Skin epidermis (tissue), 12 donors: ENCODE data around the gene BAD.

Source experiments
- H3K27ac ChIP-seq, 21 experiments: fragments of 200-600 bp; sonication (generic) in 11 of 21; one replicate each; pipeline ENCODE4 v1.5.0; 2020; ENCODE audit warnings: mild to moderate bottlenecking in 3 of 21, inconsistent platforms in 2 of 21, moderate library complexity in 2 of 21
- H3K4me3 ChIP-seq, 7 experiments: fragments of 200-600 bp; sonication (generic) in 2 of 7; one replicate each; pipeline ENCODE4 v1.5.0; 2020; ENCODE audit warnings: inconsistent platforms in 2 of 7, mild to moderate bottlenecking in 2 of 7, moderate library complexity in 1 of 7

Gene BAD

DNA sequence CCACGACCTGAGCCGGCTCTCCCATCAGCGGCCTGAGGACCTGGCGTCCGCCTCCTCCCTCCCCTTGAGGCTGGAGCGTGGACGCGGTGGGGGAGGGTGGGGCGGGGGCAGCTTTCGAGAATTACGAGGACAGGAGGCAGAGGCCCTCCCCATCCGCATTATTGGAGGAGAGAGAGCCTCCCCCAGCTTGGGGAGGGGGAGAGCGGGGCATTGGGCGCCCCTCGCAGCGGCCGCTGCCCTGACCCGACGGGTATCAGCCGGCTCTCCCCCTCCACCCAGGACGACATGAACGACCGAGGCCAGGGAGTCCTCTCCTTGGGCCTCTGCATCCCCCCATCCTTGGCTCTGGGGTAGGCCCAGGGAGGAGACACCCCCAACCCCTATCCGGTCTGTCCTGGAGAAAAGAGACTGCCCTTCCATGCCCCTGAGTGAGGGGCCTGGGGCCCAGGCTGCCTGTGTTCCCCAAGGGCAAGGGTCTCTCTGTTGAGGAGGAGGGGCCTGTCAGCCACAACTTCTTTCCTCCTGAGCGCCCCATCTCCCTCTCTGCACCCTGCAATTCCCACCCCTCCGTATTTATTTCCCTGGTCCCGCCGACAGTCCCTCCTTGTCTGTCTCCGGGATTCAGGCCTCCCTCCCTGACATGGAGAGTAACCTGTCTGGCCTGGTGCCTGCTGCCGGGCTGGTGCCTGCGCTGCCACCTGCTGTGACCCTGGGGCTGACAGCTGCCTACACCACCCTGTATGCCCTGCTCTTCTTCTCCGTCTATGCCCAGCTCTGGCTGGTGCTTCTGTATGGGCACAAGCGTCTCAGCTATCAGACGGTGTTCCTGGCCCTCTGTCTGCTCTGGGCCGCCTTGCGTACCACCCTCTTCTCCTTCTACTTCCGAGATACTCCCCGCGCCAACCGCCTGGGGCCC, 1.7 kb upstream of the BAD start:
- H3K4me3 ChIP-seq = peak overlapping the region; percentile 55 to 93 (median 66)
- H3K27ac ChIP-seq = peak overlapping the region; percentile 15 to 97 (median 96)

GRCh38 chr11:64284962-64285884, 758 bp upstream of the BAD start, which contains the start of gene GPR137:
TSS of gene GPR137 (plus strand) at chr11:64285848. CDS start at chr11:64286525, 677 bp downstream.
- H3K4me3 ChIP-seq = peak within 1 kb of the TSS; percentile 55 to 93 (median 66)
- H3K27ac ChIP-seq = peak within 1 kb of the TSS; percentile 43 to 97 (median 96)

GRCh38 chr11:64283092-64283491, 1.4 kb downstream of the BAD start:
- Histone ChIP-seq H3K4me3 (no peak overlapping the region), H3K27ac (peak overlapping the region in 8 of 21 experiments; percentile 16 to 97 (median 60))

- H3K4me3 ChIP-seq = no peak overlapping the region
- H3K27ac ChIP-seq = peak overlapping the region in 1 of 21 experiments; percentile 8
Observed at GRCh38 chr11:64281957-64282770, 2.3 kb downstream of the BAD start.

- Histone ChIP-seq H3K27ac (no peak overlapping the region), H3K4me3 (no peak overlapping the region)
Observed at GRCh38 chr11:64278576-64279190, 5.8 kb downstream of the BAD start.

DNA sequence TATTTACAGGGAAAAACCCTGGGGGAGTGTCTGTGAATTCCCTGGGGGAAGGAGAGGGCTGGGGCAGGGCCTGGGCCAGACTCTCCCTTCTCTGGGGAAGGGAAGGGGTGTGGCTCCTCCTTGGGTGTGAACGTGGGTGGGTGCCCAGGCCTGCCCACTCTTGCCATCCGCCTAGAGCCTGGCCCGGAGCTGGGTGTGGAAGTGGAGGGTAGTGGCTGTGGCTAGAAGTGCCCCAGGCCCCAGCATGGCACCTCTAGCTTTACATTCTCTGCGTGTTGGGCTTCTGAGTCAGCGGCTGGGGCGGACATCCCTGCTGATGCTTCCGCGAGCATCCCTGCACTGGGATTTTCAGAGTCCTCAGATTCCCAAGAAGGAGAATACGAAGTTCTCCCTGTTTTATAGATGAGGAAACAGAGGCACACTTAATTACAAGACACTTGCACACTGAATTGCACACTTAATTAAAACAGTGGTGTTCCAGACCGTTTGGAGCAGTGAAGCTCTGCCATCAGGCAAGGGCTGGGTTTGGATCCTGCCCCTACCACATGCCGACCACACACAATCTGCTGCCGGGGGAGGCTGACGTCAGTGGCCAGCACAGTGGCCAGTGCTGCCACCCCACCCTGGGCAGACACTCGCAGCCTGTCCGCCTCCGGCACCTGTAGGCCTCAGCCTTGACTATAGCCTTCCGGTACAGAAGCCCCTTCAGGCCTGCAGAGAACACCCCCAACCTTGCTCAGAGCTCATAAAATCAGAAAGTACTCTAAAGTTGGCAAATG, 7.6 kb downstream of the BAD start:
- Histone ChIP-seq H3K27ac (peak overlapping the region in 13 of 21 experiments; percentile 6 to 65 (median 39)), H3K4me3 (no peak overlapping the region)

GRCh38 chr11:64275841-64276240, 8.6 kb downstream of the BAD start:
- Histone ChIP-seq H3K4me3 (no peak overlapping the region), H3K27ac (peak overlapping the region in 3 of 21 experiments; percentile 1 to 26 (median 14))

GRCh38 chr11:64275031-64275800, 9.2 kb downstream of the BAD start:
- Histone ChIP-seq H3K27ac (peak overlapping the region in 3 of 21 experiments; percentile 14 to 33 (median 18)), H3K4me3 (no peak overlapping the region)

- H3K4me3 ChIP-seq = peak overlapping the region; percentile 53 to 78 (median 71)
- peak overlapping the region; percentile 74 to 100 (median 96) for H3K27ac ChIP-seq
Observed at GRCh38 chr11:64269540-64270220, 14.8 kb downstream of the BAD start.

GRCh38 chr11:64268893-64269539, 15.4 kb downstream of the BAD start:
- H3K4me3 ChIP-seq = peak overlapping the region; percentile 53 to 78 (median 71)
- peak overlapping the region; percentile 74 to 100 (median 96) for H3K27ac ChIP-seq

GRCh38 chr11:64268025-64268892, 16.2 kb downstream of the BAD start:
- peak overlapping the region; percentile 53 to 100 (median 96) for H3K27ac ChIP-seq
- peak overlapping the region; percentile 53 to 78 (median 71) for H3K4me3 ChIP-seq

- Histone ChIP-seq H3K4me3 (no peak overlapping the region), H3K27ac (peak overlapping the region in 19 of 21 experiments; percentile 37 to 100 (median 97))
Observed at GRCh38 chr11:64267207-64267945, 17.1 kb downstream of the BAD start.

GRCh38 chr11:64266339-64266738, 18.1 kb downstream of the BAD start:
- H3K27ac ChIP-seq = peak overlapping the region in 4 of 21 experiments; percentile 17 to 98 (median 89)
- no peak overlapping the region for H3K4me3 ChIP-seq
